ENCODE measurements around the gene PFDN1.

DNA sequence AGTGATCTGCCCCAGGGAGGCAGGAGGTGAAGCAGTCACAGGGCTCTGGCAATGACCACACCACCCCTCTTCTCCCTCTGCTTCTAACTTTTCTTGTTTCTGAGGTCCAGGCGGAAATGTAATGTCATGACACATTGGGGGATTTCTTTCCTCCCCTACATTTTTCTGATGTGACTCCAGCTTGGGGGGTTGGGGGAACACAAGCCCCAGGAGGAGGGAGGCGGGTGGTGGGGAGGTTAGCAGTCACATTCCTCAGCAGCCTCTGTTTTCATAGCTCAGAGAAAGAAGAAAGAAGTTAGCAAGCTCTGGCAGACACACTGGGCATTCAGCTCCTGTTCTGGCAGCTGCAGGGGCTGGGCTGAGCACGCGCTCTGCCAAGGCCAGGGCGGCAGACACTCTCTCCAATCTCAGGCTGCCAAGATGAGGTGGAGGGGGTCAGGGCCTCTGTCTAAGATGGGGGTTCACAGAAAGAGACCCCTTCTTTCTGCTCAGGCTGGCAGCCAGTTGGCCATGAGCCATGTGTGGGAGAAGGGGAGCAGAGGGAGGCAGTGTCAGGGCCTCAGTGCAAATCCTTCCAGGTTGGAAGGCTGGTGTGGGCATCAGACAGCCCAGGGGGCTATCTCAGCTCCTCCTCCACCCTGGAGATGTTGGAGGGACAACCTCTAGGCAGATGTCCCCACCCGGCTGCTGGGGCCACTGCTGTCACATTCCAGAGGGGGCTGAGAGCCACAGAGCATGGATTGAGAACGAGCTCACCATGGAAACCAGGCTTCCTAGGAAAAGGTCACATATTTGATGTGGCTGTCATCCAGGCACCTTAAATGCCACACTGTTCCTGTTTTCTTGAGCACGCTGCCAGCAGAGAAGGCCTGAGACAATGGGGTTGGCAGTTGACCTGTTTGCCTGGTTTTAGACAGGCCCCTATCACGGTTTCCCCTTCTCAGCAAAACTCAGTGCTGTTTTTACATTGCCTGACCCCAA, 20.1 kb upstream of the PFDN1 start:
- TF ChIP-seq, protein P1, sequence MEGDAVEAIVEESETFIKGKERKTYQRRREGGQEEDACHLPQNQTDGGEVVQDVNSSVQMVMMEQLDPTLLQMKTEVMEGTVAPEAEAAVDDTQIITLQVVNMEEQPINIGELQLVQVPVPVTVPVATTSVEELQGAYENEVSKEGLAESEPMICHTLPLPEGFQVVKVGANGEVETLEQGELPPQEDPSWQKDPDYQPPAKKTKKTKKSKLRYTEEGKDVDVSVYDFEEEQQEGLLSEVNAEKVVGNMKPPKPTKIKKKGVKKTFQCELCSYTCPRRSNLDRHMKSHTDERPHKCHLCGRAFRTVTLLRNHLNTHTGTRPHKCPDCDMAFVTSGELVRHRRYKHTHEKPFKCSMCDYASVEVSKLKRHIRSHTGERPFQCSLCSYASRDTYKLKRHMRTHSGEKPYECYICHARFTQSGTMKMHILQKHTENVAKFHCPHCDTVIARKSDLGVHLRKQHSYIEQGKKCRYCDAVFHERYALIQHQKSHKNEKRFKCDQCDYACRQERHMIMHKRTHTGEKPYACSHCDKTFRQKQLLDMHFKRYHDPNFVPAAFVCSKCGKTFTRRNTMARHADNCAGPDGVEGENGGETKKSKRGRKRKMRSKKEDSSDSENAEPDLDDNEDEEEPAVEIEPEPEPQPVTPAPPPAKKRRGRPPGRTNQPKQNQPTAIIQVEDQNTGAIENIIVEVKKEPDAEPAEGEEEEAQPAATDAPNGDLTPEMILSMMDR (IDR thresholded peaks at IDR 0.05), result no peak
- TF ChIP-seq POLR2A (IDR thresholded peaks at IDR 0.05), result no peak
